Measurements from ENCODE around the gene LPP. TPM values are rescaled to one million over a fixed set of nuclear protein-coding genes. Genes with fewer than 3 reads are reported as not detected.

Gene LPP
- total and polyA plus RNA-seq, 2 of the 4 experiments (the other 2 are of a cell fraction) = 16.0 to 130 TPM

GRCh38 chr3:188840290-188840689 lies 686.3 kb downstream of the LPP start:
- H4K5ac ChIP-seq (ENCODE audit: low read depth, low read length) = no peak overlapping the region
- dilution Hi-C loops (cut with HindIII; ENCODE audit: low sequenced_read_pairs, unreplicated experiment) = no loop called here
- peaks cover 6% of the 10 kb centered on the region; the same call in 1 of the 2 replicates for H3K9me1 ChIP-seq (ENCODE audit: insufficient read depth, low read length)
- no peak overlapping the region; the same call in 1 of the 2 replicates for H4K91ac ChIP-seq (ENCODE audit: insufficient read depth, low read depth, low read length)
- H3K4me2 ChIP-seq (ENCODE audit: low read depth, low read length) = no peak overlapping the region
- ATAC-seq (ENCODE audit: low read depth) (no peak), DNase-seq (no peak)
- H2AK9ac ChIP-seq (replicated peaks; ENCODE audit: low read depth, low read length, poor library complexity) = no peak overlapping the region
- intact Hi-C loops (cut with micrococcal nuclease) = no loop called here
- H3K9me3 ChIP-seq (ENCODE audit: control insufficient read depth, insufficient read depth, low read length) = no peaks in the 10 kb centered on the region
- H3K4me1 ChIP-seq (ENCODE audit: control insufficient read depth, insufficient read depth, low read length) = peaks cover 5% of the 10 kb centered on the region
- no peak overlapping the region for H3K9ac ChIP-seq (ENCODE audit: low read depth, low read length)
- no peak overlapping the region for H3K18ac ChIP-seq (ENCODE audit: low read depth, low read length)
- no peak overlapping the region for H3K27ac ChIP-seq (ENCODE audit: insufficient read depth, low read length)
- no TSS peak for BruUV-seq (replicated peaks)
- no peak overlapping the region for H2BK5ac ChIP-seq (ENCODE audit: low read depth, low read length, poor library complexity, severe bottlenecking)
- H3K23ac ChIP-seq (ENCODE audit: low read depth, low read length) = no peak overlapping the region
- no peak overlapping the region for H3K14ac ChIP-seq (replicated peaks; ENCODE audit: low read depth, low read length)
- in situ Hi-C loops (cut with MboI; ENCODE audit: low sequenced_read_pairs) = no loop called here
- no CpG with 5 or more reads among the region's 1 CpG for WGBS, 2 experiments (ENCODE audit: extremely low coverage in 2 of 2, insufficient read length in 1 of 2)
- H4K8ac ChIP-seq (ENCODE audit: low read depth in 2 of 2, low read length in 2 of 2) = no peak overlapping the region
- H3K79me1 ChIP-seq (ENCODE audit: low read depth in 1 of 2, low read length in 2 of 2) = peaks cover 27 to 42% of the 10 kb centered on the region in 2 experiments
- POLR2A ChIA-PET (ENCODE audit: unreplicated experiment) = no interaction called here
- no peaks in the 10 kb centered on the region for H3K27me3 ChIP-seq (ENCODE audit: control insufficient read depth, insufficient read depth, low read length)
- H3K4ac ChIP-seq (ENCODE audit: low read depth, low read length) = no peak overlapping the region
- no peak overlapping the region for H2BK15ac ChIP-seq (ENCODE audit: low read depth, low read length)
- no peak overlapping the region for H2BK20ac ChIP-seq (ENCODE audit: low read depth, low read length)
- no peak overlapping the region for H3K56ac ChIP-seq (ENCODE audit: extremely low read depth, insufficient read depth, low read length)
- peaks cover 5% of the 10 kb centered on the region; the same call in 1 of the 2 replicates for H4K20me1 ChIP-seq (ENCODE audit: insufficient read depth, low read length)
- no peak overlapping the region for H2BK120ac ChIP-seq (ENCODE audit: low read depth, low read length)
- TF ChIP-seq MAFK (IDR thresholded peaks at IDR 0.05; ENCODE audit: low read depth, low read length) (no peak), MAZ (IDR thresholded peaks at IDR 0.05; ENCODE audit: borderline replicate concordance, low read depth, low read length) (no peak), SMC3 (IDR thresholded peaks at IDR 0.05; ENCODE audit: low read depth, low read length) (no peak), RFX5 (IDR thresholded peaks at IDR 0.05; ENCODE audit: low read depth, low read length) (no peak), NFE2L2 (IDR thresholded peaks at IDR 0.05; ENCODE audit: low read depth, low read length) (no peak), CEBPB (IDR thresholded peaks at IDR 0.05; ENCODE audit: low read depth, low read length) (no peak), POLR2A (IDR thresholded peaks at IDR 0.05; ENCODE audit: low read depth, low read length) (no peak), MXI1 (IDR thresholded peaks at IDR 0.05; ENCODE audit: borderline replicate concordance, low read depth, low read length) (no peak), RAD21 (IDR thresholded peaks at IDR 0.05; ENCODE audit: low read length) (no peak), BHLHE40 (IDR thresholded peaks at IDR 0.05; ENCODE audit: low read depth, low read length) (no peak), RCOR1 (IDR thresholded peaks at IDR 0.05; ENCODE audit: insufficient replicate concordance, low read length) (no peak), FOS (IDR thresholded peaks at IDR 0.05; ENCODE audit: low read depth, low read length) (no peak), CHD1 (IDR thresholded peaks at IDR 0.05; ENCODE audit: low read depth, low read length) (no peak), USF2 (IDR thresholded peaks at IDR 0.05; ENCODE audit: low read depth, low read length) (no peak)
- TF ChIP-seq, protein P1, sequence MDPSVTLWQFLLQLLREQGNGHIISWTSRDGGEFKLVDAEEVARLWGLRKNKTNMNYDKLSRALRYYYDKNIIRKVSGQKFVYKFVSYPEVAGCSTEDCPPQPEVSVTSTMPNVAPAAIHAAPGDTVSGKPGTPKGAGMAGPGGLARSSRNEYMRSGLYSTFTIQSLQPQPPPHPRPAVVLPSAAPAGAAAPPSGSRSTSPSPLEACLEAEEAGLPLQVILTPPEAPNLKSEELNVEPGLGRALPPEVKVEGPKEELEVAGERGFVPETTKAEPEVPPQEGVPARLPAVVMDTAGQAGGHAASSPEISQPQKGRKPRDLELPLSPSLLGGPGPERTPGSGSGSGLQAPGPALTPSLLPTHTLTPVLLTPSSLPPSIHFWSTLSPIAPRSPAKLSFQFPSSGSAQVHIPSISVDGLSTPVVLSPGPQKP (IDR thresholded peaks at IDR 0.05; ENCODE audit: borderline replicate concordance, low read depth, low read length) = no peak
- TF ChIP-seq, protein P2, sequence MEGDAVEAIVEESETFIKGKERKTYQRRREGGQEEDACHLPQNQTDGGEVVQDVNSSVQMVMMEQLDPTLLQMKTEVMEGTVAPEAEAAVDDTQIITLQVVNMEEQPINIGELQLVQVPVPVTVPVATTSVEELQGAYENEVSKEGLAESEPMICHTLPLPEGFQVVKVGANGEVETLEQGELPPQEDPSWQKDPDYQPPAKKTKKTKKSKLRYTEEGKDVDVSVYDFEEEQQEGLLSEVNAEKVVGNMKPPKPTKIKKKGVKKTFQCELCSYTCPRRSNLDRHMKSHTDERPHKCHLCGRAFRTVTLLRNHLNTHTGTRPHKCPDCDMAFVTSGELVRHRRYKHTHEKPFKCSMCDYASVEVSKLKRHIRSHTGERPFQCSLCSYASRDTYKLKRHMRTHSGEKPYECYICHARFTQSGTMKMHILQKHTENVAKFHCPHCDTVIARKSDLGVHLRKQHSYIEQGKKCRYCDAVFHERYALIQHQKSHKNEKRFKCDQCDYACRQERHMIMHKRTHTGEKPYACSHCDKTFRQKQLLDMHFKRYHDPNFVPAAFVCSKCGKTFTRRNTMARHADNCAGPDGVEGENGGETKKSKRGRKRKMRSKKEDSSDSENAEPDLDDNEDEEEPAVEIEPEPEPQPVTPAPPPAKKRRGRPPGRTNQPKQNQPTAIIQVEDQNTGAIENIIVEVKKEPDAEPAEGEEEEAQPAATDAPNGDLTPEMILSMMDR (conservative IDR thresholded peaks at IDR 0.05; ENCODE audit: low read depth, low read length) = no peak
- no peak overlapping the region for H3K4me3 ChIP-seq (ENCODE audit: insufficient read depth, low read depth, low read length)
- H2AK5ac ChIP-seq (ENCODE audit: low read depth, low read length) = no peak overlapping the region
- CTCF ChIA-PET = interaction anchor here (0.6 kb wide), 1 partner anchor 354 kb away, joined by 3 read pairs; no protein-coding TSS in a partner anchor
- no peak overlapping the region for H2AFZ ChIP-seq (replicated peaks; ENCODE audit: low read length, poor library complexity)
- H3K36me3 ChIP-seq (ENCODE audit: control insufficient read depth, insufficient read depth, low read length) = no peaks in the 10 kb centered on the region
